HepG2 (cell line): ENCODE measurements around the gene HK2. TPM values are rescaled to one million over a fixed set of nuclear protein-coding genes. Genes with fewer than 3 reads are reported as not detected.

Experiments
- FOXK1 ChIP-seq: sonication (generic); formaldehyde crosslinking; IDR thresholded peaks from 2 replicates; pipeline ENCODE4 v1.4.0; 2020; ENCODE audit warnings: low read depth, missing genetic modification reagents, borderline replicate concordance
- MEIS2 ChIP-seq: sonication (generic); formaldehyde crosslinking; IDR thresholded peaks from 2 replicates; pipeline ENCODE4 v1.9.0; 2021; ENCODE audit warnings: mild to moderate bottlenecking, missing genetic modification reagents
- PCBP1 ChIP-seq: fragments of 200-400 bp; formaldehyde crosslinking; IDR thresholded peaks from 2 replicates; pipeline ENCODE4 v1.6.1; 2017; ENCODE audit warnings: mild to moderate bottlenecking, low read depth, low read length, borderline replicate concordance
- RAD21 ChIP-seq: fragments of 450-650 bp; formaldehyde crosslinking; IDR thresholded peaks from 2 replicates; pipeline ENCODE4 v1.5.0; 2020; ENCODE audit warnings: mild to moderate bottlenecking
- RFXANK ChIP-seq: IDR thresholded peaks from 2 replicates; pipeline ENCODE4 v1.6.1; 2016
- TARDBP ChIP-seq: sonication (generic); formaldehyde crosslinking; IDR thresholded peaks from 2 replicates; pipeline ENCODE4 v1.8.0; 2022; ENCODE audit warnings: mild to moderate bottlenecking, missing genetic modification reagents
- ZNF619 ChIP-seq: sonication (generic); formaldehyde crosslinking; IDR thresholded peaks from 2 replicates; pipeline ENCODE4 v1.4.0; 2020; ENCODE audit warnings: mild to moderate bottlenecking, missing genetic modification reagents
- ZNF891 ChIP-seq: sonication (generic); formaldehyde crosslinking; IDR thresholded peaks from 2 replicates; pipeline ENCODE4 v1.5.0; 2020; ENCODE audit warnings: mild to moderate bottlenecking, missing genetic modification reagents
- polyA plus RNA-seq, 8 experiments: library from polyadenylated mRNA; depleted of rRNA in 3 of 8; stranded (reverse) in 7 of 8; unstranded in 1 of 8; fragments of >200 nt; fragmentation: Illumina TruSeq in 4 of 8; extraction: Trizol in 4 of 8; gene quantifications; 2 replicates each; pipeline versions ENCODE4 v1.2.1 to v1.2.3, GENCODE V29; 2011 to 2016; ENCODE audit warnings: low read depth in 4 of 8, missing spikeins in 1 of 8, mixed read lengths in 1 of 8; ENCODE audit not compliant: insufficient read depth in 1 of 8
- total RNA-seq, 5 experiments: library from RNA; depleted of rRNA; stranded (reverse); fragments of >200 nt; fragmentation: Illumina TruSeq; extraction: Trizol; gene quantifications; 2 replicates each; pipeline ENCODE4 v1.2.3, GENCODE V29; 2016; ENCODE audit warnings: low read depth in 1 of 5
- TF ChIP-seq, protein P1 (sequence below): IDR thresholded peaks from 2 replicates; pipeline ENCODE4 v1.6.1; 2016; ENCODE audit warnings: missing compliant biosample characterization, missing genetic modification reagents, borderline replicate concordance
- TF ChIP-seq, protein P2 (sequence below), 2 experiments: sonication (generic) in 1 of 2; formaldehyde crosslinking in 1 of 2; IDR thresholded peaks; 2 replicates each; pipeline versions ENCODE4 v1.4.0 to v1.6.1; 2018 to 2020; ENCODE audit warnings: missing genetic modification reagents in 2 of 2, borderline replicate concordance in 1 of 2, low read depth in 1 of 2, mild to moderate bottlenecking in 1 of 2, missing biosample characterization in 1 of 2
- TF ChIP-seq, protein P3 (sequence below), 2 experiments: fragments of 450-650 bp in 1 of 2; sonication (generic) in 1 of 2; formaldehyde crosslinking in 1 of 2; IDR thresholded peaks; 2 replicates each; pipeline versions ENCODE4 v1.6.1 to v1.8.0; 2016 to 2022; ENCODE audit warnings: antibody characterized with exemption in 1 of 2, mild to moderate bottlenecking in 1 of 2, missing genetic modification reagents in 1 of 2
- TF ChIP-seq, protein P4 (sequence below): fragments of 450-650 bp; IDR thresholded peaks from 2 replicates; pipeline ENCODE4 v1.6.1; 2017; ENCODE audit warnings: mild to moderate bottlenecking

HK2 gene
- total and polyA plus RNA-seq, 2 of the 13 experiments (the other 11 are each of a cell fraction or from before 2014, with no cell fraction given), result 13.2 to 101 TPM

DNA sequence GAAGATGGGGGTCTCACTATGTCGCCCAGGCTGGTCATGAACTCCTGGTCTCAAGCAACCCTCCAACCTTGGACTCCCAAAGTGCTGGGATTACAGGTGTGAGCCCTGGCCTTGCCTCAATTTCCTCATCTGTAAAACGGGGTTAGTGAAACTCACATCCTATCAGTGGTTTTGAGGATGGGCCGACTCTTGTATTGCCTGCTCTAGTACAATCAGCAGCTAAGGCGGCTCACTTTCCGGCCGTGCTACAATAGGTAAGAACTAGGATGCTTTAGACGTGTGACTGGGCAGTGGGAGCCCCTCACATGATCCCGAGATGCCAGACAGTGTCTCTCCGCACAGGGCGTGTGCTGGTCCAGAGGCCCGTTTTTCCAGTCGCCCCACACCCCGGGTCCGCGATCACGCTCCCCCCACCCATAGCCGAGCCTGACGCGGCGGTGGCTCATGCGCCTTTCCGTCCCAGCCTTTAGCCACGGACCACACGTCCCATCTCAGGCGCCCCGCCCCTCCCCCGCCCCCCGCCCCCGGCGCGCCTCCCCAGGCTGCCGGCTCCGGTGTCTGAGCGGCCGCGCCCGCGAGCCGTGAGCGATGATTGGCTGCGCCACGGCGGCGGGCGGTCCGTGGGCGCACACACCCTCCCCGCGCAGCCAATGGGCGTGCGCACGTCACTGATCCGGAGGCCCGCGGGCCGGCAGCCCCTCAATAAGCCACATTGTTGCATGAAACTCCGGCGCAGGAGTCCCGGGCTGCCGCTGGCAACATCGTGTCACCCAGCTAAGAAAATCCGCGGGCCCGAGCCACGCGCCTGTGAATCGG, at the start of gene HK2 (continued):
- TF ChIP-seq, protein P1, sequence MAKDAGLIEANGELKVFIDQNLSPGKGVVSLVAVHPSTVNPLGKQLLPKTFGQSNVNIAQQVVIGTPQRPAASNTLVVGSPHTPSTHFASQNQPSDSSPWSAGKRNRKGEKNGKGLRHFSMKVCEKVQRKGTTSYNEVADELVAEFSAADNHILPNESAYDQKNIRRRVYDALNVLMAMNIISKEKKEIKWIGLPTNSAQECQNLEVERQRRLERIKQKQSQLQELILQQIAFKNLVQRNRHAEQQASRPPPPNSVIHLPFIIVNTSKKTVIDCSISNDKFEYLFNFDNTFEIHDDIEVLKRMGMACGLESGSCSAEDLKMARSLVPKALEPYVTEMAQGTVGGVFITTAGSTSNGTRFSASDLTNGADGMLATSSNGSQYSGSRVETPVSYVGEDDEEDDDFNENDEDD (CRISPR knock-in tag), result peak; percentile 78; the same call in 1 of the 2 replicates
- no peak for TF ChIP-seq TARDBP (CRISPR knock-in tag)
- TF ChIP-seq PCBP1, result 0 out of 2 replicates have a peak, but pooled peaks have one; percentile 21
- no peak for TF ChIP-seq ZNF619 (CRISPR knock-in tag)
- TF ChIP-seq, protein P2, sequence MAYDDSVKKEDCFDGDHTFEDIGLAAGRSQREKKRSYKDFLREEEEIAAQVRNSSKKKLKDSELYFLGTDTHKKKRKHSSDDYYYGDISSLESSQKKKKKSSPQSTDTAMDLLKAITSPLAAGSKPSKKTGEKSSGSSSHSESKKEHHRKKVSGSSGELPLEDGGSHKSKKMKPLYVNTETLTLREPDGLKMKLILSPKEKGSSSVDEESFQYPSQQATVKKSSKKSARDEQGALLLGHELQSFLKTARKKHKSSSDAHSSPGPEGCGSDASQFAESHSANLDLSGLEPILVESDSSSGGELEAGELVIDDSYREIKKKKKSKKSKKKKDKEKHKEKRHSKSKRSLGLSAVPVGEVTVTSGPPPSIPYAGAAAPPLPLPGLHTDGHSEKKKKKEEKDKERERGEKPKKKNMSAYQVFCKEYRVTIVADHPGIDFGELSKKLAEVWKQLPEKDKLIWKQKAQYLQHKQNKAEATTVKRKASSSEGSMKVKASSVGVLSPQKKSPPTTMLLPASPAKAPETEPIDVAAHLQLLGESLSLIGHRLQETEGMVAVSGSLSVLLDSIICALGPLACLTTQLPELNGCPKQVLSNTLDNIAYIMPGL (CRISPR knock-in tag; IDR thresholded peaks at IDR 0.05; ENCODE audit: borderline replicate concordance in 1 of 2, low read depth in 1 of 2), result 0 out of 4 replicates have a peak, but pooled peaks of 1 of the 2 experiments have one; percentile 39
- TF ChIP-seq, protein P3, sequence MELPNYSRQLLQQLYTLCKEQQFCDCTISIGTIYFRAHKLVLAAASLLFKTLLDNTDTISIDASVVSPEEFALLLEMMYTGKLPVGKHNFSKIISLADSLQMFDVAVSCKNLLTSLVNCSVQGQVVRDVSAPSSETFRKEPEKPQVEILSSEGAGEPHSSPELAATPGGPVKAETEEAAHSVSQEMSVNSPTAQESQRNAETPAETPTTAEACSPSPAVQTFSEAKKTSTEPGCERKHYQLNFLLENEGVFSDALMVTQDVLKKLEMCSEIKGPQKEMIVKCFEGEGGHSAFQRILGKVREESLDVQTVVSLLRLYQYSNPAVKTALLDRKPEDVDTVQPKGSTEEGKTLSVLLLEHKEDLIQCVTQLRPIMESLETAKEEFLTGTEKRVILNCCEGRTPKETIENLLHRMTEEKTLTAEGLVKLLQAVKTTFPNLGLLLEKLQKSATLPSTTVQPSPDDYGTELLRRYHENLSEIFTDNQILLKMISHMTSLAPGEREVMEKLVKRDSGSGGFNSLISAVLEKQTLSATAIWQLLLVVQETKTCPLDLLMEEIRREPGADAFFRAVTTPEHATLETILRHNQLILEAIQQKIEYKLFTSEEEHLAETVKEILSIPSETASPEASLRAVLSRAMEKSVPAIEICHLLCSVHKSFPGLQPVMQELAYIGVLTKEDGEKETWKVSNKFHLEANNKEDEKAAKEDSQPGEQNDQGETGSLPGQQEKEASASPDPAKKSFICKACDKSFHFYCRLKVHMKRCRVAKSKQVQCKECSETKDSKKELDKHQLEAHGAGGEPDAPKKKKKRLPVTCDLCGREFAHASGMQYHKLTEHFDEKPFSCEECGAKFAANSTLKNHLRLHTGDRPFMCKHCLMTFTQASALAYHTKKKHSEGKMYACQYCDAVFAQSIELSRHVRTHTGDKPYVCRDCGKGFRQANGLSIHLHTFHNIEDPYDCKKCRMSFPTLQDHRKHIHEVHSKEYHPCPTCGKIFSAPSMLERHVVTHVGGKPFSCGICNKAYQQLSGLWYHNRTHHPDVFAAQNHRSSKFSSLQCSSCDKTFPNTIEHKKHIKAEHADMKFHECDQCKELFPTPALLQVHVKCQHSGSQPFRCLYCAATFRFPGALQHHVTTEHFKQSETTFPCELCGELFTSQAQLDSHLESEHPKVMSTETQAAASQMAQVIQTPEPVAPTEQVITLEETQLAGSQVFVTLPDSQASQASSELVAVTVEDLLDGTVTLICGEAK (IDR thresholded peaks at IDR 0.05), result no peak
- TF ChIP-seq, protein P3 (CRISPR knock-in tag; IDR thresholded peaks at IDR 0.05), result peak; percentile 49; the same call in 1 of the 2 replicates
- peak; percentile 12; the same call in 1 of the 2 replicates for TF ChIP-seq ZNF891 (CRISPR knock-in tag)
- no peak for TF ChIP-seq RFXANK (CRISPR knock-in tag)
- TF ChIP-seq RAD21 (CRISPR knock-in tag), result no peak
- peak; percentile 52 for TF ChIP-seq MEIS2 (CRISPR knock-in tag)
- TF ChIP-seq FOXK1 (CRISPR knock-in tag), result peak; percentile 72; the same call in 1 of the 2 replicates
- TF ChIP-seq, protein P4, sequence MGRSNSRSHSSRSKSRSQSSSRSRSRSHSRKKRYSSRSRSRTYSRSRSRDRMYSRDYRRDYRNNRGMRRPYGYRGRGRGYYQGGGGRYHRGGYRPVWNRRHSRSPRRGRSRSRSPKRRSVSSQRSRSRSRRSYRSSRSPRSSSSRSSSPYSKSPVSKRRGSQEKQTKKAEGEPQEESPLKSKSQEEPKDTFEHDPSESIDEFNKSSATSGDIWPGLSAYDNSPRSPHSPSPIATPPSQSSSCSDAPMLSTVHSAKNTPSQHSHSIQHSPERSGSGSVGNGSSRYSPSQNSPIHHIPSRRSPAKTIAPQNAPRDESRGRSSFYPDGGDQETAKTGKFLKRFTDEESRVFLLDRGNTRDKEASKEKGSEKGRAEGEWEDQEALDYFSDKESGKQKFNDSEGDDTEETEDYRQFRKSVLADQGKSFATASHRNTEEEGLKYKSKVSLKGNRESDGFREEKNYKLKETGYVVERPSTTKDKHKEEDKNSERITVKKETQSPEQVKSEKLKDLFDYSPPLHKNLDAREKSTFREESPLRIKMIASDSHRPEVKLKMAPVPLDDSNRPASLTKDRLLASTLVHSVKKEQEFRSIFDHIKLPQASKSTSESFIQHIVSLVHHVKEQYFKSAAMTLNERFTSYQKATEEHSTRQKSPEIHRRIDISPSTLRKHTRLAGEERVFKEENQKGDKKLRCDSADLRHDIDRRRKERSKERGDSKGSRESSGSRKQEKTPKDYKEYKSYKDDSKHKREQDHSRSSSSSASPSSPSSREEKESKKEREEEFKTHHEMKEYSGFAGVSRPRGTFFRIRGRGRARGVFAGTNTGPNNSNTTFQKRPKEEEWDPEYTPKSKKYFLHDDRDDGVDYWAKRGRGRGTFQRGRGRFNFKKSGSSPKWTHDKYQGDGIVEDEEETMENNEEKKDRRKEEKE, result no peak
